Upper lobe of left lung (tissue), 6 donors: ENCODE results near the gene AFF3. TPM values are rescaled to one million over a fixed set of nuclear protein-coding genes. Genes with fewer than 3 reads are reported as not detected.

Experiments used
- ATAC-seq, 2 donors: fragments of 200-7000 bp; cut with Tn5 transposase; one replicate each; pipeline ENCODE4 v1.9.1; 2022; ENCODE audit warnings: mild to moderate bottlenecking in 2 of 2, moderate library complexity in 2 of 2; ENCODE audit not compliant: low FRiP score in 2 of 2
- DNase-seq, 2 donors: peaks; one replicate each; pipeline ENCODE4 v3.0.0-alpha.2; 2019 to 2020
- H3K27ac ChIP-seq, 4 donors: fragments of 200-600 bp; sonication (generic); one replicate each; pipeline ENCODE4 v1.5.1; 2016 to 2019
- H3K27me3 ChIP-seq, 4 donors: fragments of 200-600 bp; sonication (generic); one replicate each; pipeline ENCODE4 v1.5.1; 2017 to 2019
- H3K36me3 ChIP-seq, 4 donors: fragments of 200-600 bp; sonication (generic); one replicate each; pipeline ENCODE4 v1.5.1; 2016 to 2019
- H3K4me1 ChIP-seq, 4 donors: fragments of 200-600 bp; sonication (generic); one replicate each; pipeline ENCODE4 v1.5.1; 2018 to 2019
- H3K4me3 ChIP-seq, 4 donors: fragments of 200-600 bp; sonication (generic); one replicate each; pipeline ENCODE4 v1.5.1; 2017 to 2019; ENCODE audit warnings: mild to moderate bottlenecking in 2 of 4, moderate library complexity in 1 of 4
- H3K9me3 ChIP-seq, 4 donors: fragments of 200-600 bp; sonication (generic); one replicate each; pipeline ENCODE4 v1.5.1; 2018 to 2019
- EP300 ChIP-seq, 4 donors: sonication (generic); formaldehyde crosslinking; IDR thresholded peaks; one replicate each; pipeline ENCODE4 v1.5.1; 2017; ENCODE audit warnings: antibody characterized with exemption in 4 of 4, control low read depth in 2 of 4
- POLR2A ChIP-seq, 4 donors: fragments of 450-650 bp; IDR thresholded peaks; one replicate each; pipeline ENCODE4 v1.5.1; 2016 to 2017; ENCODE audit warnings: antibody characterized with exemption in 4 of 4, mild to moderate bottlenecking in 2 of 4
- POLR2AphosphoS5 ChIP-seq, 2 donors: sonication (generic); formaldehyde crosslinking; IDR thresholded peaks; one replicate each; pipeline ENCODE4 v1.5.1; 2017; ENCODE audit warnings: antibody characterized with exemption in 2 of 2
- WGBS, 2 donors: methylation state at CpG; one replicate each; pipeline ENCODE4 v1.1.5; 2017 to 2018; 5-methylcytosine and 5-hydroxymethylcytosine counted together
- total RNA-seq, 6 donors: library from RNA; depleted of rRNA in 4 of 6; stranded (reverse); fragments of >200 nt in 4 of 6; gene quantifications; one replicate each; pipeline versions ENCODE4 v1.1.0 to v1.2.1, GENCODE V29; 2016 to 2021
- TF ChIP-seq, protein P1 (sequence below), 6 experiments: fragments of 450-650 bp in 4 of 6; fragments of 200-600 bp in 2 of 6; sonication (generic) in 2 of 6; IDR thresholded peaks; one replicate each; pipeline ENCODE4 v1.5.1; 2016 to 2019; ENCODE audit warnings: antibody characterized with exemption in 6 of 6
- donor health status: DM: no; HTN: no; CAD: no; lungs with moderate emphysema.
- donor health status: DM: no; HTN: yes; CAD: no; lungs with severe emphysema.

Gene AFF3
- total RNA-seq, 6 donors from 2014 or later: 21.0 to 195 (median 47.9) TPM

DNA sequence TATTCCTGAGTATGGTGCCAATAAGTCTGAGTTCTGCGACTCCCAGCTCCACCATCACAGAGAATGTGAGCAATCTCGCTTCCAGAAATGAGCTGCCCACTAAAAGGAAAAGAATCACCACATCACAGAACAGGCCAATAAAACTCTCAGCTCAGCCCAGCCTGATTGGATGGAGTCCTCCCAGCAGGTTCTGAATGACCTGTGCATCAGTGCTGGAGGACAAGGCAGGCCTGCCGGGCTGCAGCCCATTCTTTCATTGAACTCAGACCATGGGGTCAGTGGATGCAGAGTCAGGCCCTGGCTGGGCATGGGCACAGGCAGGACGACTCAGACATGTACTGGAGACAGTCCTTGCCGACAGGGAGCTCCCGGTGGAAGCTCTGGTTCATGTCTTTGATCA is 519.9 kb downstream of the AFF3 start:
- Histone ChIP-seq H3K4me1 (no peaks in the 10 kb centered on the region), H3K27me3 (no peaks in the 10 kb centered on the region), H3K27ac (no peak overlapping the region), H3K4me3 (no peak overlapping the region), H3K9me3 (no peaks in the 10 kb centered on the region), H3K36me3 (no peaks in the 10 kb centered on the region)
- ATAC-seq (no peak), DNase-seq (no peak)
- TF ChIP-seq, protein P1, sequence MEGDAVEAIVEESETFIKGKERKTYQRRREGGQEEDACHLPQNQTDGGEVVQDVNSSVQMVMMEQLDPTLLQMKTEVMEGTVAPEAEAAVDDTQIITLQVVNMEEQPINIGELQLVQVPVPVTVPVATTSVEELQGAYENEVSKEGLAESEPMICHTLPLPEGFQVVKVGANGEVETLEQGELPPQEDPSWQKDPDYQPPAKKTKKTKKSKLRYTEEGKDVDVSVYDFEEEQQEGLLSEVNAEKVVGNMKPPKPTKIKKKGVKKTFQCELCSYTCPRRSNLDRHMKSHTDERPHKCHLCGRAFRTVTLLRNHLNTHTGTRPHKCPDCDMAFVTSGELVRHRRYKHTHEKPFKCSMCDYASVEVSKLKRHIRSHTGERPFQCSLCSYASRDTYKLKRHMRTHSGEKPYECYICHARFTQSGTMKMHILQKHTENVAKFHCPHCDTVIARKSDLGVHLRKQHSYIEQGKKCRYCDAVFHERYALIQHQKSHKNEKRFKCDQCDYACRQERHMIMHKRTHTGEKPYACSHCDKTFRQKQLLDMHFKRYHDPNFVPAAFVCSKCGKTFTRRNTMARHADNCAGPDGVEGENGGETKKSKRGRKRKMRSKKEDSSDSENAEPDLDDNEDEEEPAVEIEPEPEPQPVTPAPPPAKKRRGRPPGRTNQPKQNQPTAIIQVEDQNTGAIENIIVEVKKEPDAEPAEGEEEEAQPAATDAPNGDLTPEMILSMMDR (IDR thresholded peaks at IDR 0.05): no peak
- TF ChIP-seq POLR2AphosphoS5 (IDR thresholded peaks at IDR 0.05) (no peak), EP300 (IDR thresholded peaks at IDR 0.05) (no peak), POLR2A (IDR thresholded peaks at IDR 0.05) (no peak)
- 93 to 97% methylated on average over 5 to 6 of the region's 6 CpGs for WGBS, 2 donors

DNA sequence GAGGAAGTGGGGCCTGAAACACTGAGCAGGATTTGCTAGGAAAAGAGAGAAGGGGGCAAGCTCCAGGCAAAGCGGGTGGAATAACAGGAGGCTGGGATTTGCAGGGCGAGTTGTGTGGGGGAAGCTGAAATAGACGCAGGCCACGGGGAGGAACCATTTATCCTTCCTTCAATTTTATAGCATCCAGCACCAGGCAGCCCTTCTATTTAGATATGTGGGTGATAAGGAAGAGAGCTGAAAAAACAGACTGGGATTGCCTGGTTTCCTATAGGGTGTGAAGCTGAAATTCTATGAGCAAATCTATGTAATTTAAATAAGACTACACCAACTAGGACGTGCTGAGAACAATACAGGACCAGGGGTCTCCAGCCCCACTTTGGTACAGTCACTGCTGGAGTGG is 520.6 kb downstream of the AFF3 start:
- TF ChIP-seq EP300 (IDR thresholded peaks at IDR 0.05) (no peak), POLR2A (IDR thresholded peaks at IDR 0.05) (no peak), POLR2AphosphoS5 (IDR thresholded peaks at IDR 0.05) (no peak)
- TF ChIP-seq, protein P1 (IDR thresholded peaks at IDR 0.05): no peak
- Histone ChIP-seq H3K36me3 (no peaks in the 10 kb centered on the region), H3K9me3 (no peaks in the 10 kb centered on the region), H3K27ac (no peak overlapping the region), H3K4me1 (no peaks in the 10 kb centered on the region), H3K27me3 (no peaks in the 10 kb centered on the region), H3K4me3 (no peak overlapping the region)
- ATAC-seq (no peak), DNase-seq (no peak)
- WGBS, 2 donors: 76 to 93% methylated on average over 5 of the region's 5 CpGs

DNA sequence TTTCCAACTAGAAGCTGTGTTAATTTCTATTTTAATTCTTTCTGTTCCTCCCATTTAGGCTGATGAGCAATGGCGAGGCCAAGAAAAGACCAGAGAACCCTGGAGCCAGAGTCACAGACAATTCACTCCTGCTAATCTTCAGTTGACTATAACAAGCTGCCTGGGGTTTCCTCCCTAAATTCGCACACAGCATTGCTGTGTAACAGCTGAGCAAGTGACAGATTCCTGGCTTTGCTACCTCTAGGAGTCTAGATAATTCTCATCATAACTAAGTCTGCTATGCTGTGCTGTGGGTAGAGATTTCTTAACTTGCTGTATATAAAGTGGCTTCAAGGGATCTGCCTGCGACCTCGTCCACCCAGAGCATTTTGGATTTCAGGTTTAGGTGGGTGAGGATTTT is 521.3 kb downstream of the AFF3 start:
- H3K27ac ChIP-seq: no peak overlapping the region
- H3K36me3 ChIP-seq: no peaks in the 10 kb centered on the region
- H3K4me1 ChIP-seq: no peaks in the 10 kb centered on the region
- no peak overlapping the region for H3K4me3 ChIP-seq
- WGBS, 2 donors: 87% methylated on average over 4 of the region's 4 CpGs
- no peak for DNase-seq
- H3K27me3 ChIP-seq: no peaks in the 10 kb centered on the region
- H3K9me3 ChIP-seq: no peaks in the 10 kb centered on the region
- no peak for ATAC-seq
- TF ChIP-seq, protein P1 (IDR thresholded peaks at IDR 0.05): no peak
- no peak for TF ChIP-seq POLR2A (IDR thresholded peaks at IDR 0.05)
- TF ChIP-seq POLR2AphosphoS5 (IDR thresholded peaks at IDR 0.05): no peak
- no peak for TF ChIP-seq EP300 (IDR thresholded peaks at IDR 0.05)

DNA sequence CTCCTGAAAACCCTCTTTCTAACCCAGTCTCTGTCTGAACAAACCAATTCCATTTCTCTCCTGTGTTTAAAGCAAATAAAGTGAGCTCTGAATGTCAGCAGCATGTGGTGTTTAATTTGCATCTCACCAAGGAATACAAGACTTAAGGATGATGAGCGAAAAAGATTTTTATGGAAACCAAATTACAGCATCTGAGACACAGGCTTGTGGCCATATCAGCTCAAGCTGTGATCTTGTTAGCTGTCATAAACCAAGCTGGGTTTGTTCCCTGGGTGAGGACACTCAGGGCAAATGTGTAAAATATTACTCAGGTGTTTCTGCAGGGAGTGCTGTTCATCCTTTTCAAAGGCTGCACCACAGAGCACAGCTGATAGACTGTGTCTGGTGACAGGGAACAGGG is 523.2 kb downstream of the AFF3 start:
- H3K9me3 ChIP-seq: no peaks in the 10 kb centered on the region
- WGBS, 2 donors: 95 to 96% methylated on average over 1 of the region's 1 CpG
- no peak for DNase-seq

More for the DNA sequence above, 523.2 kb downstream of the AFF3 start:
- Histone ChIP-seq H3K27ac (no peak overlapping the region), H3K36me3 (no peaks in the 10 kb centered on the region), H3K27me3 (no peaks in the 10 kb centered on the region), H3K4me3 (no peak overlapping the region), H3K4me1 (peaks cover 0 to 2% (median 0%) of the 10 kb centered on the region in 4 donors)
- TF ChIP-seq POLR2A (IDR thresholded peaks at IDR 0.05) (no peak), EP300 (IDR thresholded peaks at IDR 0.05) (no peak), POLR2AphosphoS5 (IDR thresholded peaks at IDR 0.05) (no peak)
- TF ChIP-seq, protein P1 (IDR thresholded peaks at IDR 0.05): no peak
- no peak for ATAC-seq
